ENCODE results near the gene ARHGEF7.

ARHGEF7 gene

DNA sequence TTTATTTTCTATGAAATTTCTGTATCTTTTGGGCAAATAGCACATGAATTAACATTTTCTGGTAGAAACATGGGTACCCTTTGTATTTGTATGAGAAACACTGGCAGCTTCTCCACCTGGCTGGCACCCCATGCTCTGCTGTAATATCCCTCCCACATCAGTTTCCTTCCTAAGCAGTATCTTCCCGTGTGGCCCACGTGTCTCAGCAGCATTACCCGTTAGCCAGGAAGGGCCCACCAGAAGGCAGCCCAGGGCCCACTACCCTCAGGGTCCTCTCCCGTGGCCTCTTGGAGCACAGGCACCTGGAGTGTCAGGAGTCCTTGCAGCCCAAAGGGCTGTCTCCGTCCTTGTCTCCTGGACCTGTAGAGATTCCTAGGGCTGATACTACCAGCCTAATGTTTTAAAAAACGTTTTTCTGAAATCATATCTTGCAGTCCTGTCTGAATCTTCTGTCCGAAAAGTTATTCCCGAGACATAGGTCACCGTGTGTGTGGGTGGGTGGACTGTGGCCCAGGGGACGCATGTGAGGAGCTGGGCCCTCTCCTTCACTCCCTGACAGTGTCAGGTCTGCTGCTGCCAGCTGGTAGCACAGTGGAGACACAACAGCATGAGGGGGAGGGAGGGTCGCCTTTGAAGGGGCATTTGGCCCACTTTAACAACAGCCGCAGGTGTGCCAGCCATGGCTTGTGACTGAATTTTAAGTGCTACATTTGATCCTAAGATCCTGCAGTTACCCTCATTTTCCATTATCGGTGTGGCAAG lies 183.3 kb downstream of the ARHGEF7 start:
- H3K27me3 ChIP-seq (ENCODE audit: low read depth, low read length): no peaks in the 10 kb centered on the region
- no peaks in the 10 kb centered on the region for H3K9me3 ChIP-seq (ENCODE audit: insufficient read depth, low read length)
- no peak overlapping the region for H3K9ac ChIP-seq (ENCODE audit: low read length)
- H3K4me2 ChIP-seq (ENCODE audit: low read length): no peak overlapping the region
- 0 out of 2 replicates have a peak, but pooled peaks cover 7% of the 10 kb centered on the region for H4K20me1 ChIP-seq (ENCODE audit: insufficient read depth, low read length)
- TF ChIP-seq, protein P1, sequence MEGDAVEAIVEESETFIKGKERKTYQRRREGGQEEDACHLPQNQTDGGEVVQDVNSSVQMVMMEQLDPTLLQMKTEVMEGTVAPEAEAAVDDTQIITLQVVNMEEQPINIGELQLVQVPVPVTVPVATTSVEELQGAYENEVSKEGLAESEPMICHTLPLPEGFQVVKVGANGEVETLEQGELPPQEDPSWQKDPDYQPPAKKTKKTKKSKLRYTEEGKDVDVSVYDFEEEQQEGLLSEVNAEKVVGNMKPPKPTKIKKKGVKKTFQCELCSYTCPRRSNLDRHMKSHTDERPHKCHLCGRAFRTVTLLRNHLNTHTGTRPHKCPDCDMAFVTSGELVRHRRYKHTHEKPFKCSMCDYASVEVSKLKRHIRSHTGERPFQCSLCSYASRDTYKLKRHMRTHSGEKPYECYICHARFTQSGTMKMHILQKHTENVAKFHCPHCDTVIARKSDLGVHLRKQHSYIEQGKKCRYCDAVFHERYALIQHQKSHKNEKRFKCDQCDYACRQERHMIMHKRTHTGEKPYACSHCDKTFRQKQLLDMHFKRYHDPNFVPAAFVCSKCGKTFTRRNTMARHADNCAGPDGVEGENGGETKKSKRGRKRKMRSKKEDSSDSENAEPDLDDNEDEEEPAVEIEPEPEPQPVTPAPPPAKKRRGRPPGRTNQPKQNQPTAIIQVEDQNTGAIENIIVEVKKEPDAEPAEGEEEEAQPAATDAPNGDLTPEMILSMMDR (IDR thresholded peaks at IDR 0.05; ENCODE audit: low read depth, low read length): no peak
- no peak for TF ChIP-seq EZH2phosphoT487 (IDR thresholded peaks at IDR 0.05; ENCODE audit: low read depth)
- no peak overlapping the region for H2AFZ ChIP-seq (ENCODE audit: low read depth, low read length)
- H3K27ac ChIP-seq (ENCODE audit: low read length): no peak overlapping the region
- H3K4me3 ChIP-seq (ENCODE audit: low read length): no peak overlapping the region
- peaks cover 39% of the 10 kb centered on the region for H3K36me3 ChIP-seq (replicated peaks; ENCODE audit: low read depth, low read length)
- no peaks in the 10 kb centered on the region for H3K79me2 ChIP-seq (ENCODE audit: low read length)
- no peaks in the 10 kb centered on the region for H3K4me1 ChIP-seq (ENCODE audit: low read length)

DNA sequence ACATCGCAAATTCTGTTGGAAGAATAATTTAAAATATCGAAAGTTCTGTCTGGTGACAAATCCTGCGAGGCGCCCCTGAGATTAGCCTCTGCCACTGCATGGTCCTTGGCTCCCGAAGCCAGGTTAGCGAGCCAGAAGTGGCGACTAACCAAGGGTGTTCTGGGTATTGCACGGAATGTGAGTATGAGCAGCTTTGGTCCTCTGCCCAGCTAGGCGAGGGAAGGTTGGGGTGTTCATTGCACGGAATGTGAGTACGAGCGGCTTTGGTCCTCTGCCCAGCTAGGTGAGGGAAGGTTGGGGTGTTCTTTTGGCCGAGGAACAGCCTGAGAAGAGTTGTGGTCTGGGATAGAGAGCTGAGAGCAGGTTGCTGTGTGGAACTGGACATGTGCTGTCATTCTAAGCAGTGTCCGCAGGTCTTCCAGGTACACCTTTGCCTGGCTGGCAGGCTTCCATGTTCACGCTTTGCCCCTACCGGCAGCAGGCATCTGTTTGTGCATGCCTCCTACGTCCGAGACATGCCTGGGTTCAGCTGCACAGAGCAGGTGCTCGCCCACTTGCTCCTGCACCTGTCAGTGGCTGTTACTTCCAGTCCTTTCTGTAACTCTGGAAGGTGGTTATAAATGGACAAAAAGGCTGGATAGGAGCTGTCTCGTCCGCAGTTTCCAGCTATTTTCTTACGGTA lies 187.1 kb downstream of the ARHGEF7 start:
- no peaks in the 10 kb centered on the region for H3K4me1 ChIP-seq (ENCODE audit: low read length)
- no peak overlapping the region for H3K9ac ChIP-seq (ENCODE audit: low read length)
- no peak overlapping the region for H3K4me3 ChIP-seq (ENCODE audit: low read length)
- H3K27me3 ChIP-seq (ENCODE audit: low read depth, low read length): no peaks in the 10 kb centered on the region
- H2AFZ ChIP-seq (ENCODE audit: low read depth, low read length): no peak overlapping the region
- H3K79me2 ChIP-seq (ENCODE audit: low read length): no peaks in the 10 kb centered on the region
- no peak overlapping the region for H3K4me2 ChIP-seq (ENCODE audit: low read length)
- TF ChIP-seq, protein P1 (IDR thresholded peaks at IDR 0.05; ENCODE audit: low read depth, low read length): no peak
- TF ChIP-seq EZH2phosphoT487 (IDR thresholded peaks at IDR 0.05; ENCODE audit: low read depth): no peak
- no peak overlapping the region for H3K27ac ChIP-seq (ENCODE audit: low read length)
- no peaks in the 10 kb centered on the region for H3K9me3 ChIP-seq (ENCODE audit: insufficient read depth, low read length)
- no peaks in the 10 kb centered on the region for H4K20me1 ChIP-seq (ENCODE audit: insufficient read depth, low read length)
- peaks cover 54% of the 10 kb centered on the region for H3K36me3 ChIP-seq (replicated peaks; ENCODE audit: low read depth, low read length)

- H3K4me1 ChIP-seq (ENCODE audit: low read length): no peaks in the 10 kb centered on the region
- peaks cover 56% of the 10 kb centered on the region for H3K36me3 ChIP-seq (replicated peaks; ENCODE audit: low read depth, low read length)
- H3K27ac ChIP-seq (ENCODE audit: low read length): no peak overlapping the region
- no peaks in the 10 kb centered on the region for H3K27me3 ChIP-seq (ENCODE audit: low read depth, low read length)
- no peaks in the 10 kb centered on the region for H4K20me1 ChIP-seq (ENCODE audit: insufficient read depth, low read length)
- H3K79me2 ChIP-seq (ENCODE audit: low read length): no peaks in the 10 kb centered on the region
- no peaks in the 10 kb centered on the region for H3K9me3 ChIP-seq (ENCODE audit: insufficient read depth, low read length)
- H3K4me2 ChIP-seq (ENCODE audit: low read length): no peak overlapping the region
- no peak overlapping the region for H2AFZ ChIP-seq (ENCODE audit: low read depth, low read length)
- TF ChIP-seq, protein P1 (IDR thresholded peaks at IDR 0.05; ENCODE audit: low read depth, low read length): no peak
- TF ChIP-seq EZH2phosphoT487 (IDR thresholded peaks at IDR 0.05; ENCODE audit: low read depth): no peak
- no peak overlapping the region for H3K4me3 ChIP-seq (ENCODE audit: low read length)
- no peak overlapping the region for H3K9ac ChIP-seq (ENCODE audit: low read length)
Measured at GRCh38 chr13:111303559-111303958, 188.4 kb downstream of the ARHGEF7 start.

- no peaks in the 10 kb centered on the region for H3K27me3 ChIP-seq (ENCODE audit: low read depth, low read length)
- H2AFZ ChIP-seq (ENCODE audit: low read depth, low read length): no peak overlapping the region
- H3K79me2 ChIP-seq (ENCODE audit: low read length): no peaks in the 10 kb centered on the region
- no peaks in the 10 kb centered on the region for H4K20me1 ChIP-seq (ENCODE audit: insufficient read depth, low read length)
- no peak overlapping the region for H3K4me2 ChIP-seq (ENCODE audit: low read length)
- H3K9me3 ChIP-seq (ENCODE audit: insufficient read depth, low read length): no peaks in the 10 kb centered on the region
- peaks cover 60% of the 10 kb centered on the region for H3K36me3 ChIP-seq (replicated peaks; ENCODE audit: low read depth, low read length)
- H3K4me1 ChIP-seq (ENCODE audit: low read length): no peaks in the 10 kb centered on the region
- H3K9ac ChIP-seq (ENCODE audit: low read length): no peak overlapping the region
- no peak overlapping the region for H3K4me3 ChIP-seq (ENCODE audit: low read length)
- no peak overlapping the region for H3K27ac ChIP-seq (ENCODE audit: low read length)
- TF ChIP-seq, protein P1 (IDR thresholded peaks at IDR 0.05; ENCODE audit: low read depth, low read length): no peak
- no peak for TF ChIP-seq EZH2phosphoT487 (IDR thresholded peaks at IDR 0.05; ENCODE audit: low read depth)
Measured at GRCh38 chr13:111304041-111304544, 189.0 kb downstream of the ARHGEF7 start.

All from OCI-LY3 (cell line).